Astrocyte (in vitro differentiated cells and primary cell): ENCODE data around the gene APBA2.

Experiments
- EZH2 ChIP-seq: IDR thresholded peaks from 2 replicates; pipeline ENCODE4 v1.6.1; 2012; ENCODE audit warnings: mild to moderate bottlenecking, low read length, inconsistent platforms; ENCODE audit not compliant: insufficient read depth
- TF ChIP-seq, protein P1 (sequence below): IDR thresholded peaks from 2 replicates; pipeline ENCODE4 v1.5.1; 2011; ENCODE audit warnings: low read depth, mild to moderate bottlenecking, inconsistent platforms, low read length, moderate library complexity; ENCODE audit not compliant: insufficient read depth

DNA sequence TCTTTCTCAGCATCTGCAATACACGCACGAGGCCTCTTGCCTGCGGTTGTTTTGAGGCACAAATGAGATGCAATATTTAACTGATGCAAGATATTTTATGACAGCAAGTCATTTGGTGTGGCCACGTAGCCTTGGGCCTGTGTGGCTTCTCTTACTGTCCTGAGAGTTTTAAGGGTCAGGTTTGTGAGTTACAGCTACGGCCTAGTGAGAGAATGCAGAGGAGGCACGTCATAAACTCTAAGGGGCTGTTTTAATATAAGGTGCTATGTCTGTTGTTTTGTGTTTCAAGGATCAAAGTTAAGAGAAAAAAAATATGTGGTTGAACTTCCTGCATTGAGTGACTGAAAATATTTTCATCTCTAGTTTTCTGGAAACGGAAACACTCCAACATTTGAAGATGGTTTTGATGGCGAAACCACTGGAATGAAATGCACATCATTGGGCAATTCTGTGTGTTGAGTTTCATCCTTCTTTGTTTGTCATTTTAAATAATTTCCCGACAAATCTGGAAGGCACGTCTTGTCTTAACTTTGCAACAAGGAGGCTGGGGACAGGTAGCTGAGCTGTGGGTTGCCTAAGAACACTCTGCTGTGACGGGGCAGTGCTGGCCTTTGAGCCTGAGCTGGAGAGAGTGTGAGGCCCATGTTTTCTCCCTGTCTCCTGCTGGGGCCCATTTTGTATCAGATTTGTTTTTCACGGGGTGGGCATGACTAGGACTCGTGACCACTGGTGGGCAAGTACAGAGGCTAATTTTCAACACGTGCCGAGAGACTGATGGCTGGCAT is 5.1 kb downstream of the APBA2 start:
- TF ChIP-seq EZH2 = no peak
- TF ChIP-seq, protein P1, sequence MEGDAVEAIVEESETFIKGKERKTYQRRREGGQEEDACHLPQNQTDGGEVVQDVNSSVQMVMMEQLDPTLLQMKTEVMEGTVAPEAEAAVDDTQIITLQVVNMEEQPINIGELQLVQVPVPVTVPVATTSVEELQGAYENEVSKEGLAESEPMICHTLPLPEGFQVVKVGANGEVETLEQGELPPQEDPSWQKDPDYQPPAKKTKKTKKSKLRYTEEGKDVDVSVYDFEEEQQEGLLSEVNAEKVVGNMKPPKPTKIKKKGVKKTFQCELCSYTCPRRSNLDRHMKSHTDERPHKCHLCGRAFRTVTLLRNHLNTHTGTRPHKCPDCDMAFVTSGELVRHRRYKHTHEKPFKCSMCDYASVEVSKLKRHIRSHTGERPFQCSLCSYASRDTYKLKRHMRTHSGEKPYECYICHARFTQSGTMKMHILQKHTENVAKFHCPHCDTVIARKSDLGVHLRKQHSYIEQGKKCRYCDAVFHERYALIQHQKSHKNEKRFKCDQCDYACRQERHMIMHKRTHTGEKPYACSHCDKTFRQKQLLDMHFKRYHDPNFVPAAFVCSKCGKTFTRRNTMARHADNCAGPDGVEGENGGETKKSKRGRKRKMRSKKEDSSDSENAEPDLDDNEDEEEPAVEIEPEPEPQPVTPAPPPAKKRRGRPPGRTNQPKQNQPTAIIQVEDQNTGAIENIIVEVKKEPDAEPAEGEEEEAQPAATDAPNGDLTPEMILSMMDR = no peak
